GM12878 (cell line): ENCODE data around the gene SLCO2B1. TPM values are rescaled to one million over a fixed set of nuclear protein-coding genes. Genes with fewer than 3 reads are reported as not detected.

Experiments
- ATAC-seq: fragments of 200-7000 bp; cut with Tn5 transposase; 3 replicates; pipeline ENCODE4 v1.9.1; 2020; ENCODE audit warnings: mild to moderate bottlenecking, moderate library complexity
- BruUV-seq: library from RNA; stranded (reverse); fragments of 400-500 nt; replicated peaks from 2 replicates; lab custom pipeline; 2021; lab: Mats Ljungman, UMichigan
- CTCF ChIA-PET: fragments of 300-600 bp; sonication (Branson Sonifier 250); formaldehyde crosslinking; extraction: SDS; loops from one replicate; lab custom pipeline; 2021; ENCODE audit warnings: inconsistent platforms; lab: Yijun Ruan, JAX
- POLR2A ChIA-PET: fragments of 350-600 bp; formaldehyde crosslinking; extraction: SDS; loops from one replicate; lab custom pipeline; 2021; ENCODE audit warnings: inconsistent platforms; lab: Charles Lee
- RAD21 ChIA-PET: fragments of 300-600 bp; sonication (Branson Sonifier 250); formaldehyde crosslinking; loops from one replicate; lab custom pipeline; 2023; ENCODE audit warnings: antibody characterized with exemption; ENCODE audit not compliant: unreplicated experiment; lab: Charles Lee
- SMC1A ChIA-PET: fragments of 300-600 bp; sonication (Branson Sonifier 250); formaldehyde crosslinking; loops from one replicate; lab custom pipeline; 2023; ENCODE audit not compliant: unreplicated experiment, uncharacterized antibody; lab: Charles Lee
- DNase-seq: peaks from one replicate; pipeline ENCODE4 v3.0.0-alpha.2; 2011; ENCODE audit warnings: low read depth, low spot score
- FAIRE-seq: peaks from 3 replicates; lab custom pipeline; 2011; peaks lifted over from hg19 to GRCh38; lab: Jason Lieb, UNC
- H2AFZ ChIP-seq: 2 replicates; pipeline ENCODE4 v1.6.0; 2011; ENCODE audit warnings: low read depth, low read length, control low read depth; ENCODE audit not compliant: control insufficient read depth
- H3K27ac ChIP-seq: 2 replicates; pipeline ENCODE4 v1.5.1; 2011; ENCODE audit warnings: control low read depth; ENCODE audit not compliant: control insufficient read depth, insufficient read depth
- H3K27me3 ChIP-seq, 2 experiments: replicated peaks in 1 of 2; 2 replicates each; pipeline versions ENCODE4 v1.6.0 to v1.6.1; 2011; ENCODE audit warnings: low read length in 1 of 2; ENCODE audit not compliant: control insufficient read depth in 2 of 2, insufficient read depth in 2 of 2
- H3K36me3 ChIP-seq, 2 experiments: 2 replicates each; pipeline ENCODE4 v1.5.1; 2011; ENCODE audit warnings: low read length in 1 of 2; ENCODE audit not compliant: control insufficient read depth in 2 of 2, insufficient read depth in 2 of 2
- H3K4me1 ChIP-seq: 2 replicates; pipeline ENCODE4 v1.6.1; 2011; ENCODE audit warnings: mild to moderate bottlenecking, low read length, moderate library complexity, mixed read lengths; ENCODE audit not compliant: control insufficient read depth, insufficient read depth
- H3K4me2 ChIP-seq: 2 replicates; pipeline ENCODE4 v1.6.0; 2011; ENCODE audit warnings: control low read depth; ENCODE audit not compliant: control insufficient read depth, insufficient read depth
- H3K4me3 ChIP-seq: fragments of 200-600 bp; sonication (generic); 2 replicates; pipeline ENCODE4 v1.5.1; 2016
- H3K79me2 ChIP-seq: 2 replicates; pipeline ENCODE4 v1.6.0; 2011; ENCODE audit warnings: low read length; ENCODE audit not compliant: control insufficient read depth, insufficient read depth
- H3K9ac ChIP-seq: 2 replicates; pipeline ENCODE4 v1.8.0; 2011; ENCODE audit warnings: low read length, control low read depth, mixed read lengths; ENCODE audit not compliant: control insufficient read depth, insufficient read depth
- H3K9me3 ChIP-seq: replicated peaks from 3 replicates; pipeline ENCODE4 v1.5.1; 2011; ENCODE audit warnings: mild to moderate bottlenecking, low read length; ENCODE audit not compliant: control insufficient read depth, insufficient read depth
- H4K20me1 ChIP-seq: 2 replicates; pipeline ENCODE4 v1.6.0; 2011; ENCODE audit not compliant: control insufficient read depth, insufficient read depth
- BACH1 ChIP-seq: fragments of 450-650 bp; IDR thresholded peaks from 2 replicates; pipeline ENCODE4 v1.6.1; 2017; ENCODE audit warnings: mild to moderate bottlenecking, borderline replicate concordance
- CBFB ChIP-seq: IDR thresholded peaks from 2 replicates; pipeline ENCODE4 v1.6.1; 2016; ENCODE audit warnings: antibody characterized with exemption, low read depth
- FOXM1 ChIP-seq: IDR thresholded peaks from 2 replicates; pipeline ENCODE4 v1.6.1; 2012; ENCODE audit warnings: low read depth, mild to moderate bottlenecking, inconsistent platforms, low read length, moderate library complexity
- MEF2B ChIP-seq: fragments of 450-650 bp; IDR thresholded peaks from 2 replicates; pipeline ENCODE4 v1.6.1; 2018; ENCODE audit warnings: mild to moderate bottlenecking, moderate library complexity; ENCODE audit not compliant: partially characterized antibody, poor library complexity, severe bottlenecking
- MYB ChIP-seq: fragments of 150-350 bp; IDR thresholded peaks from 2 replicates; pipeline ENCODE4 v1.6.1; 2014; ENCODE audit warnings: mild to moderate bottlenecking, low read depth, low read length, borderline replicate concordance
- RAD51 ChIP-seq: fragments of 450-650 bp; IDR thresholded peaks from 2 replicates; pipeline ENCODE4 v1.6.1; 2016; ENCODE audit warnings: moderate library complexity, mild to moderate bottlenecking, inconsistent platforms
- SPI1 ChIP-seq: IDR thresholded peaks from 2 replicates; pipeline ENCODE4 v1.6.1; 2011; ENCODE audit warnings: low read depth, mild to moderate bottlenecking, low read length, moderate library complexity, borderline replicate concordance; ENCODE audit not compliant: insufficient read depth
- WRNIP1 ChIP-seq: IDR thresholded peaks from 2 replicates; pipeline ENCODE4 v1.6.1; 2011; ENCODE audit warnings: low read depth, low read length, improper control_type of control experiment, borderline replicate concordance
- ZNF622 ChIP-seq: fragments of 450-650 bp; IDR thresholded peaks from 2 replicates; pipeline ENCODE4 v1.6.1; 2017; ENCODE audit warnings: mild to moderate bottlenecking, inconsistent platforms
- WGBS: methylation state at CpG from one replicate; pipeline ENCODE4 v1.1.6; 2016; ENCODE audit warnings: low lambda C conversion rate; ENCODE audit not compliant: insufficient replicate concordance, insufficient coverage; ENCODE audit errors: missing lambda C conversion rate; 5-methylcytosine and 5-hydroxymethylcytosine counted together
- in situ Hi-C: fragments of 300-500 bp; cut with MboI; formaldehyde crosslinking; loops from 9 replicates; pipeline ENCODE4 v1.14.3; 2018; ENCODE audit warnings: mixed read lengths
- intact Hi-C: fragments of 100-400 bp; cut with micrococcal nuclease; formaldehyde crosslinking; loops from one replicate; pipeline ENCODE4 v1.14.2; 2022; ENCODE audit not compliant: unreplicated experiment
- polyA plus RNA-seq, 11 experiments: library from polyadenylated mRNA; depleted of rRNA in 4 of 11; unstranded in 6 of 11; stranded (reverse) in 5 of 11; fragments of >200 nt; fragmentation: Nextera tagmentation in 4 of 11; fragmentation: Illumina TruSeq in 1 of 11; extraction: Ambion mirVana in 4 of 11; extraction: Trizol in 1 of 11; gene quantifications; 1 replicate in 1 of 11; 2 replicates in 10 of 11; pipeline versions ENCODE4 v1.2.1 to v1.2.3, GENCODE V29; 2011 to 2016; ENCODE audit warnings: inconsistent platforms in 2 of 11, missing spikeins in 2 of 11, low read depth in 1 of 11
- total RNA-seq, 4 experiments: library from RNA; depleted of rRNA in 3 of 4; stranded (reverse); fragments of >200 nt in 3 of 4; fragmentation: Illumina TruSeq in 1 of 4; extraction: Trizol in 1 of 4; gene quantifications; 2 replicates each; pipeline versions ENCODE4 v1.2.1 to v1.2.3, GENCODE V29; 2013 to 2021
- TF ChIP-seq, protein P1 (sequence below): fragments of 450-650 bp; IDR thresholded peaks from 2 replicates; pipeline ENCODE4 v1.6.1; 2017; ENCODE audit warnings: antibody characterized with exemption, mild to moderate bottlenecking, moderate library complexity
- TF ChIP-seq, protein P2 (sequence below): IDR thresholded peaks from 2 replicates; pipeline ENCODE4 v1.6.1; 2011; ENCODE audit warnings: borderline replicate concordance, low read depth, mild to moderate bottlenecking, moderate library complexity, mixed read lengths, low read length; ENCODE audit not compliant: insufficient read depth; ENCODE audit errors: extremely low read length
- TF ChIP-seq, protein P3 (sequence below): IDR thresholded peaks from 2 replicates; pipeline ENCODE4 v1.6.1; 2012; ENCODE audit warnings: low read depth, low read length, improper control_type of control experiment

The SLCO2B1 gene
- total and polyA plus RNA-seq, 10 of the 15 experiments (the other 5 are each of a cell fraction or from before 2014, with no cell fraction given): 0.05 to 3.5 (median 0.93) TPM; not detected in 2

DNA sequence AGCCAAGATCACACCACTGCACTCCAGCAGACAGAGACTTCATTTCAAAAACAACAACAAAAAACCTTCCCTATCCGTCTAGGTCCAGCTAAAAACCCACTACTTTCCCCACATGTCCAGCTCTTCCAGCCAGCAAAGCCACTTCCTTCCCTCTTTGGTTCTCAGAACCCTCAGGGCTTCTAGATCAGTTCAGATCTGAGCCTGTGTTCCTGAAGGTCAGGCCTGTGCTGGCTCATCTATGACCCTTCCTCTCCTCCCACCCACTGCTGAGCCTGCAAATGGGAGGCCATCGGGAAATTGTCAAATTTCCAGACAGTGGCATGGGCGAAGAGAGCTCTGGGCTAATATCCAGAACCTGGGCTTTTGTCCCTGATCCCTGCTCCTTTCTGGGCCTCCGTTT is 37.8 kb downstream of the SLCO2B1 start (continued):
- TF ChIP-seq MYB: no peak

DNA sequence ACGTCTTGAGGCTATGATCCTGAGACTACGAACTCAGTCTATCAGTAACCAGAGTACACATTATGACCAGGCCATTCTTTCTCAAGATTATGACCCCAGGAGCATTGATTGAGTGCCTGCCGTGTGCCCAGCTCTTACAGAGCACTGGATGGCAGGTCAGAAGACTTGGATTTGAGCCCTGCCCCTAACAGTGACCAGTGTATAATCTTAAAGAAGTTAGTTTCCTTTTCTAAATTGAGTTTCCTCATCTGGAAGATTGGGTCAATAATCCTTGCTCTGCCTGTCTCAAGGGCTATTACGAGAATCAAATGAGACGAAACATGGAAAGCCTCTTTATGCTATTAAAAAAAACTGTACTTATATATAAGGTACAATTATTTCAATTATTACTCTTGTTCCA is 38.2 kb downstream of the SLCO2B1 start:
- no peaks in the 10 kb centered on the region for H3K79me2 ChIP-seq
- no peak overlapping the region for H3K27ac ChIP-seq
- CTCF ChIA-PET: interaction anchor here (1.1 to 1.6 kb wide), 4 partner anchors 15 to 50 kb away, joined by 3 to 4 read pairs (median 4); no protein-coding TSS in a partner anchor
- no peaks in the 10 kb centered on the region for H3K36me3 ChIP-seq
- no peak overlapping the region for H3K4me3 ChIP-seq
- 26% methylated on average over 5 of the region's 5 CpGs for WGBS
- no peak for FAIRE-seq
- H4K20me1 ChIP-seq: peaks cover 3% of the 10 kb centered on the region; the same call in 1 of the 2 replicates
- POLR2A ChIA-PET: no interaction called here
- H3K9ac ChIP-seq: no peak overlapping the region
- intact Hi-C loops (no loop called here), in situ Hi-C loops (no loop called here)
- H3K9me3 ChIP-seq: no peaks in the 10 kb centered on the region
- no peaks in the 10 kb centered on the region for H3K4me1 ChIP-seq
- TF ChIP-seq CBFB: no peak
- no peak for TF ChIP-seq MEF2B
- TF ChIP-seq ZNF622: no peak
- TF ChIP-seq, protein P1, sequence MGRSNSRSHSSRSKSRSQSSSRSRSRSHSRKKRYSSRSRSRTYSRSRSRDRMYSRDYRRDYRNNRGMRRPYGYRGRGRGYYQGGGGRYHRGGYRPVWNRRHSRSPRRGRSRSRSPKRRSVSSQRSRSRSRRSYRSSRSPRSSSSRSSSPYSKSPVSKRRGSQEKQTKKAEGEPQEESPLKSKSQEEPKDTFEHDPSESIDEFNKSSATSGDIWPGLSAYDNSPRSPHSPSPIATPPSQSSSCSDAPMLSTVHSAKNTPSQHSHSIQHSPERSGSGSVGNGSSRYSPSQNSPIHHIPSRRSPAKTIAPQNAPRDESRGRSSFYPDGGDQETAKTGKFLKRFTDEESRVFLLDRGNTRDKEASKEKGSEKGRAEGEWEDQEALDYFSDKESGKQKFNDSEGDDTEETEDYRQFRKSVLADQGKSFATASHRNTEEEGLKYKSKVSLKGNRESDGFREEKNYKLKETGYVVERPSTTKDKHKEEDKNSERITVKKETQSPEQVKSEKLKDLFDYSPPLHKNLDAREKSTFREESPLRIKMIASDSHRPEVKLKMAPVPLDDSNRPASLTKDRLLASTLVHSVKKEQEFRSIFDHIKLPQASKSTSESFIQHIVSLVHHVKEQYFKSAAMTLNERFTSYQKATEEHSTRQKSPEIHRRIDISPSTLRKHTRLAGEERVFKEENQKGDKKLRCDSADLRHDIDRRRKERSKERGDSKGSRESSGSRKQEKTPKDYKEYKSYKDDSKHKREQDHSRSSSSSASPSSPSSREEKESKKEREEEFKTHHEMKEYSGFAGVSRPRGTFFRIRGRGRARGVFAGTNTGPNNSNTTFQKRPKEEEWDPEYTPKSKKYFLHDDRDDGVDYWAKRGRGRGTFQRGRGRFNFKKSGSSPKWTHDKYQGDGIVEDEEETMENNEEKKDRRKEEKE: no peak
- no peak for TF ChIP-seq RAD51
- TF ChIP-seq, protein P2, sequence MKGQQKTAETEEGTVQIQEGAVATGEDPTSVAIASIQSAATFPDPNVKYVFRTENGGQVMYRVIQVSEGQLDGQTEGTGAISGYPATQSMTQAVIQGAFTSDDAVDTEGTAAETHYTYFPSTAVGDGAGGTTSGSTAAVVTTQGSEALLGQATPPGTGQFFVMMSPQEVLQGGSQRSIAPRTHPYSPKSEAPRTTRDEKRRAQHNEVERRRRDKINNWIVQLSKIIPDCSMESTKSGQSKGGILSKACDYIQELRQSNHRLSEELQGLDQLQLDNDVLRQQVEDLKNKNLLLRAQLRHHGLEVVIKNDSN: no peak
- no peak for TF ChIP-seq WRNIP1
- no peak for TF ChIP-seq SPI1
- TF ChIP-seq, protein P3, sequence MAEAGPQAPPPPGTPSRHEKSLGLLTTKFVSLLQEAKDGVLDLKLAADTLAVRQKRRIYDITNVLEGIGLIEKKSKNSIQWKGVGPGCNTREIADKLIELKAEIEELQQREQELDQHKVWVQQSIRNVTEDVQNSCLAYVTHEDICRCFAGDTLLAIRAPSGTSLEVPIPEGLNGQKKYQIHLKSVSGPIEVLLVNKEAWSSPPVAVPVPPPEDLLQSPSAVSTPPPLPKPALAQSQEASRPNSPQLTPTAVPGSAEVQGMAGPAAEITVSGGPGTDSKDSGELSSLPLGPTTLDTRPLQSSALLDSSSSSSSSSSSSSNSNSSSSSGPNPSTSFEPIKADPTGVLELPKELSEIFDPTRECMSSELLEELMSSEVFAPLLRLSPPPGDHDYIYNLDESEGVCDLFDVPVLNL: no peak
- no peak for TF ChIP-seq FOXM1
- TF ChIP-seq BACH1: no peak
- BruUV-seq: no TSS peak
- no peak overlapping the region for H3K4me2 ChIP-seq
- H3K27me3 ChIP-seq: no peaks in the 10 kb centered on the region; a peak in 2 of 4 replicates
- DNase-seq: no peak
- SMC1A ChIA-PET: interaction anchor here (0.7 to 1.1 kb wide), 2 partner anchors 16 to 1966 kb away, joined by 3 read pairs; no protein-coding TSS in a partner anchor
- RAD21 ChIA-PET: no interaction called here
- no peak overlapping the region for H2AFZ ChIP-seq
- no peak for ATAC-seq
